NK-92 (cell line): ENCODE results near the gene TXNRD1.
A peak's percentile ranks its signal among the peaks of the same experiment; 100 is the strongest.
"Not testable (repeated sequence)": the region's sequence is repeated elsewhere in the genome, so short reads cannot be mapped to it uniquely, and the experiment has no call there.

Experiments used
- DNase-seq: peaks from one replicate; lab custom pipeline; 2025; ENCODE audit not compliant: unreplicated experiment; lab: John Stamatoyannopoulos, UW

TXNRD1 gene

GRCh38 chr12:104279164-104279563, 63.6 kb downstream of the TXNRD1 start:
- no peak for DNase-seq

GRCh38 chr12:104280111-104280510, 64.5 kb downstream of the TXNRD1 start:
- no peak for DNase-seq

GRCh38 chr12:104280717-104281458, 65.3 kb downstream of the TXNRD1 start:
- DNase-seq = no peak

GRCh38 chr12:104281636-104282035, 66.1 kb downstream of the TXNRD1 start:
- DNase-seq = no peak

GRCh38 chr12:104282109-104282508, 66.5 kb downstream of the TXNRD1 start:
- DNase-seq = no peak

GRCh38 chr12:104285740-104286515, 70.3 kb downstream of the TXNRD1 start:
- no peak for DNase-seq

GRCh38 chr12:104286516-104287482, 71.2 kb downstream of the TXNRD1 start:
- DNase-seq = no peak

GRCh38 chr12:104288635-104289274, 73.2 kb downstream of the TXNRD1 start:
- DNase-seq = peak; percentile 13

GRCh38 chr12:104290320-104290719, 74.7 kb downstream of the TXNRD1 start:
- DNase-seq = no peak

- DNase-seq = no peak
Observed at GRCh38 chr12:104290855-104291254, 75.3 kb downstream of the TXNRD1 start.

GRCh38 chr12:104291867-104292524, 76.4 kb downstream of the TXNRD1 start:
- DNase-seq = no peak

- no peak for DNase-seq
Observed at GRCh38 chr12:104292872-104293794, 77.6 kb downstream of the TXNRD1 start.

- not testable (repeated sequence) for DNase-seq
Observed at GRCh38 chr12:104294158-104294859, 78.7 kb downstream of the TXNRD1 start.

- no peak for DNase-seq
Observed at GRCh38 chr12:104294927-104295668, 79.5 kb downstream of the TXNRD1 start.

- no peak for DNase-seq
Observed at GRCh38 chr12:104295954-104296353, 80.4 kb downstream of the TXNRD1 start.

- no peak for DNase-seq
Observed at GRCh38 chr12:104296718-104297117, 81.1 kb downstream of the TXNRD1 start.

GRCh38 chr12:104297477-104298113, 82.0 kb downstream of the TXNRD1 start:
- no peak for DNase-seq
